HEK293 (cell line): ENCODE data around the gene CACNA1E.
A peak's percentile ranks its signal among the peaks of the same experiment; 100 is the strongest.

Experiments used
- CTCF ChIA-PET: fragments of 350-600 bp; formaldehyde crosslinking; extraction: SDS; loops from one replicate; lab custom pipeline; 2021; ENCODE audit warnings: antibody characterized with exemption; lab: Yijun Ruan, JAX
- POLR2A ChIA-PET: fragments of 300-600 bp; formaldehyde crosslinking; extraction: SDS; loops from one replicate; lab custom pipeline; 2020; ENCODE audit warnings: antibody characterized with exemption, inconsistent platforms; lab: Yijun Ruan, JAX
- H3K27ac ChIP-seq: fragments of 200-500 bp; sonication (Bioruptor generic); 2 replicates; pipeline ENCODE4 v1.5.1; 2014; ENCODE audit warnings: low read depth, low read length, control low read depth, inconsistent platforms; ENCODE audit errors: extremely low read depth
- H3K36me3 ChIP-seq, 2 experiments: fragments of 200-500 bp in 1 of 2; sonication (Bioruptor generic) in 1 of 2; 1 replicate in 1 of 2; 2 replicates in 1 of 2; pipeline ENCODE4 v1.5.1; 2014 to 2017; ENCODE audit warnings: inconsistent platforms in 2 of 2, low read length in 2 of 2; ENCODE audit not compliant: control insufficient read depth in 2 of 2, insufficient read depth in 1 of 2
- H3K4me1 ChIP-seq: fragments of 200-500 bp; sonication (Bioruptor generic); 2 replicates; pipeline ENCODE4 v1.5.1; 2014; ENCODE audit warnings: mild to moderate bottlenecking, low read length, inconsistent platforms; ENCODE audit not compliant: control insufficient read depth, insufficient read depth
- H3K4me3 ChIP-seq: 2 replicates; pipeline ENCODE4 v1.5.1; 2011; ENCODE audit warnings: low read depth, mild to moderate bottlenecking, control low read depth, low read length, moderate library complexity
- H3K9me3 ChIP-seq: fragments of 200-500 bp; sonication (Bioruptor generic); 2 replicates; pipeline ENCODE4 v1.5.1; 2014; ENCODE audit warnings: low read depth, low read length, inconsistent platforms; ENCODE audit not compliant: control insufficient read depth, insufficient read depth
- AEBP2 ChIP-seq: fragments of 450-650 bp; formaldehyde crosslinking; IDR thresholded peaks from 2 replicates; pipeline ENCODE4 v1.5.1; 2016; ENCODE audit warnings: missing biosample characterization, missing genetic modification characterization, borderline replicate concordance
- ATF2 ChIP-seq: fragments of 450-650 bp; formaldehyde crosslinking; IDR thresholded peaks from 2 replicates; pipeline ENCODE4 v1.5.1; 2016; ENCODE audit warnings: missing biosample characterization, missing genetic modification characterization, low read depth
- EGR2 ChIP-seq: fragments of 450-650 bp; formaldehyde crosslinking; IDR thresholded peaks from 2 replicates; pipeline ENCODE4 v1.5.1; 2016; ENCODE audit warnings: low read depth, missing biosample characterization, missing genetic modification characterization
- GLIS2 ChIP-seq: fragments of 450-650 bp; formaldehyde crosslinking; IDR thresholded peaks from 2 replicates; pipeline ENCODE4 v1.5.1; 2016; ENCODE audit warnings: missing biosample characterization, missing genetic modification characterization
- KLF7 ChIP-seq: fragments of 450-650 bp; formaldehyde crosslinking; IDR thresholded peaks from 2 replicates; pipeline ENCODE4 v1.5.1; 2016; ENCODE audit warnings: missing biosample characterization, missing genetic modification characterization, borderline replicate concordance
- PRDM1 ChIP-seq: fragments of 450-650 bp; formaldehyde crosslinking; IDR thresholded peaks from 2 replicates; pipeline ENCODE4; 2016; ENCODE audit warnings: missing biosample characterization, missing genetic modification characterization
- PRDM4 ChIP-seq: fragments of 450-650 bp; formaldehyde crosslinking; IDR thresholded peaks from 2 replicates; pipeline ENCODE4 v1.5.1; 2017; ENCODE audit warnings: missing biosample characterization, missing genetic modification characterization
- TCF7L2 ChIP-seq: IDR thresholded peaks from 2 replicates; pipeline ENCODE4 v1.6.1; 2011; ENCODE audit warnings: low read depth, mild to moderate bottlenecking, inconsistent platforms, low read length, moderate library complexity, borderline replicate concordance
- ZFHX2 ChIP-seq: fragments of 450-650 bp; formaldehyde crosslinking; conservative IDR thresholded peaks from 2 replicates; pipeline ENCODE4 v1.5.1; 2016; ENCODE audit warnings: missing biosample characterization, missing genetic modification characterization
- ZNF138 ChIP-seq: fragments of 450-650 bp; formaldehyde crosslinking; IDR thresholded peaks from 2 replicates; pipeline ENCODE4 v1.5.1; 2016; ENCODE audit warnings: missing biosample characterization, missing genetic modification characterization, borderline replicate concordance
- ZNF18 ChIP-seq: fragments of 450-650 bp; formaldehyde crosslinking; IDR thresholded peaks from 2 replicates; pipeline ENCODE4 v1.5.1; 2016; ENCODE audit warnings: missing biosample characterization, missing genetic modification characterization
- ZNF184 ChIP-seq: fragments of 450-650 bp; IDR thresholded peaks from 2 replicates; pipeline ENCODE4 v1.5.1; 2018; ENCODE audit warnings: missing biosample characterization, mild to moderate bottlenecking, missing genetic modification characterization
- ZNF248 ChIP-seq: fragments of 450-650 bp; formaldehyde crosslinking; IDR thresholded peaks from 2 replicates; pipeline ENCODE4 v1.5.1; 2017; ENCODE audit warnings: missing biosample characterization, missing genetic modification characterization
- ZNF48 ChIP-seq: fragments of 450-650 bp; formaldehyde crosslinking; IDR thresholded peaks from 2 replicates; pipeline ENCODE4 v1.5.1; 2016; ENCODE audit warnings: missing biosample characterization, missing genetic modification characterization
- ZNF514 ChIP-seq: fragments of 450-650 bp; formaldehyde crosslinking; IDR thresholded peaks from 2 replicates; pipeline ENCODE4 v1.5.1; 2016; ENCODE audit warnings: missing biosample characterization, missing genetic modification characterization
- ZNF600 ChIP-seq: fragments of 450-650 bp; formaldehyde crosslinking; IDR thresholded peaks from 2 replicates; pipeline ENCODE4 v1.5.1; 2016; ENCODE audit warnings: missing biosample characterization, missing genetic modification characterization
- ZNF658 ChIP-seq: fragments of 450-650 bp; formaldehyde crosslinking; IDR thresholded peaks from 2 replicates; pipeline ENCODE4; 2016; ENCODE audit warnings: missing biosample characterization, missing genetic modification characterization
- ZNF701 ChIP-seq: fragments of 450-650 bp; formaldehyde crosslinking; IDR thresholded peaks from 2 replicates; pipeline ENCODE4 v1.5.1; 2016; ENCODE audit warnings: missing biosample characterization, missing genetic modification characterization
- ZNF830 ChIP-seq: fragments of 450-650 bp; IDR thresholded peaks from 2 replicates; pipeline ENCODE4 v1.5.0; 2018; ENCODE audit warnings: missing biosample characterization, missing genetic modification characterization, low read depth, mild to moderate bottlenecking, moderate library complexity

The CACNA1E gene

GRCh38 chr1:181475580-181475979, 7.7 kb upstream of the CACNA1E start:
- Histone ChIP-seq H3K4me3 (no peak overlapping the region), H3K4me1 (no peaks in the 10 kb centered on the region), H3K36me3 (no peaks in the 10 kb centered on the region), H3K9me3 (no peaks in the 10 kb centered on the region)
- POLR2A ChIA-PET, result no interaction called here
- CTCF ChIA-PET, result interaction anchor here (0.6 to 10.5 kb wide), 3 partner anchors 12 to 1308 kb away, joined by 4 to 150 read pairs (median 4); no protein-coding TSS in a partner anchor
- peak; percentile 83 for TF ChIP-seq ATF2 (tag by site-specific recombination)
- no peak for TF ChIP-seq KLF7 (tag by site-specific recombination)
- TF ChIP-seq, all 188 proteins: peak for 1
- H3K27ac ChIP-seq, result no peak overlapping the region

- POLR2A ChIA-PET, result no interaction called here
- H3K4me1 ChIP-seq, result no peaks in the 10 kb centered on the region
- no peaks in the 10 kb centered on the region for H3K9me3 ChIP-seq
- no peak overlapping the region for H3K27ac ChIP-seq
- no peaks in the 10 kb centered on the region for H3K36me3 ChIP-seq
- no peak overlapping the region for H3K4me3 ChIP-seq
- TF ChIP-seq ZFHX2 (tag by site-specific recombination) (0 out of 2 replicates have a peak, but pooled peaks have one; percentile 11), ZNF48 (no peak), ZNF830 (tag by site-specific recombination) (no peak), ZNF701 (tag by site-specific recombination) (no peak), EGR2 (peak; percentile 18; the same call in 1 of the 2 replicates), ZNF18 (tag by site-specific recombination) (no peak)
- CTCF ChIA-PET, result interaction anchor here (0.7 to 10.5 kb wide), 4 partner anchors 10 to 604 kb away, joined by 3 to 150 read pairs (median 42); no protein-coding TSS in a partner anchor
Measured at GRCh38 chr1:181476581-181476980, 6.7 kb upstream of the CACNA1E start.

GRCh38 chr1:181478306-181478705, 5.0 kb upstream of the CACNA1E start:
- no peaks in the 10 kb centered on the region; the same call in 1 of the 2 replicates for H3K4me1 ChIP-seq
- H3K27ac ChIP-seq, result no peak overlapping the region
- ChIA-PET CTCF (interaction anchor here (0.6 to 10.5 kb wide), 39 partner anchors 8 to 1310 kb away, joined by 3 to 150 read pairs (median 5); no protein-coding TSS in a partner anchor), POLR2A (no interaction called here)
- H3K9me3 ChIP-seq, result no peaks in the 10 kb centered on the region
- no peaks in the 10 kb centered on the region for H3K36me3 ChIP-seq
- TF ChIP-seq AEBP2 (no peak), ZNF184 (tag by site-specific recombination) (no peak), ZNF514 (no peak), ZNF658 (tag by site-specific recombination) (no peak), ZNF600 (no peak), ZNF248 (tag by site-specific recombination) (no peak), ZNF138 (tag by site-specific recombination) (no peak), PRDM1 (no peak), TCF7L2 (no peak), EGR2 (no peak), PRDM4 (no peak), GLIS2 (no peak)
- H3K4me3 ChIP-seq, result no peak overlapping the region
